Caco-2 (cell line): ENCODE results near the gene DAD1. TPM values are rescaled to one million over a fixed set of nuclear protein-coding genes. Genes with fewer than 3 reads are reported as not detected.
A peak's percentile ranks its signal among the peaks of the same experiment; 100 is the strongest.

ENCODE experiments used
- BruUV-seq: library from RNA; stranded (reverse); fragments of 400-500 nt; replicated peaks from 2 replicates; lab custom pipeline; 2021; lab: Mats Ljungman, UMichigan
- CTCF ChIA-PET: fragments of 300-600 bp; sonication (Branson Sonifier 250); formaldehyde crosslinking; loops from one replicate; lab custom pipeline; 2022; ENCODE audit warnings: antibody characterized with exemption; lab: Charles Lee
- POLR2A ChIA-PET: fragments of 300-600 bp; sonication (Branson Sonifier 250); formaldehyde crosslinking; loops from one replicate; lab custom pipeline; 2022; ENCODE audit warnings: antibody characterized with exemption; lab: Charles Lee
- DNase-seq, 2 experiments: peaks; one replicate each; pipeline versions ENCODE4 v3.0.0 to v3.0.0-alpha.2; 2020 to 2022
- H3K27me3 ChIP-seq: replicated peaks from 2 replicates; pipeline ENCODE4 v1.6.0; 2011; ENCODE audit warnings: low read length; ENCODE audit not compliant: control insufficient read depth, insufficient read depth
- H3K36me3 ChIP-seq: 2 replicates; pipeline ENCODE4 v1.5.1; 2011; ENCODE audit warnings: low read length; ENCODE audit not compliant: control insufficient read depth, insufficient read depth
- H3K4me1 ChIP-seq: fragments of 250-450 bp; sonication (Bioruptor Pico); 2 replicates; pipeline ENCODE4 v1.5.1; 2020; ENCODE audit warnings: mild to moderate bottlenecking
- H3K4me3 ChIP-seq: 2 replicates; pipeline ENCODE4 v1.5.1; 2011; ENCODE audit warnings: low read depth, mild to moderate bottlenecking, control low read depth, low read length
- H3K9me3 ChIP-seq: fragments of 250-450 bp; sonication (Bioruptor Pico); 2 replicates; pipeline ENCODE4 v1.5.1; 2020; ENCODE audit warnings: mild to moderate bottlenecking, moderate library complexity
- H3K27ac Mint-ChIP-seq: one replicate; pipeline ENCODE4 v1.8.0; 2022; ENCODE audit warnings: mixed read lengths; ENCODE audit not compliant: unreplicated experiment
- H3K27me3 Mint-ChIP-seq: one replicate; pipeline ENCODE4 v1.8.0; 2022; ENCODE audit warnings: mixed read lengths; ENCODE audit not compliant: insufficient read depth, unreplicated experiment
- H3K36me3 Mint-ChIP-seq: one replicate; pipeline ENCODE4 v1.8.0; 2022; ENCODE audit warnings: mild to moderate bottlenecking, mixed read lengths; ENCODE audit not compliant: insufficient read depth, unreplicated experiment
- H3K4me1 Mint-ChIP-seq: one replicate; pipeline ENCODE4 v1.8.0; 2022; ENCODE audit warnings: low read depth, mixed read lengths; ENCODE audit not compliant: unreplicated experiment
- H3K4me3 Mint-ChIP-seq: one replicate; pipeline ENCODE4 v1.8.0; 2022; ENCODE audit warnings: mild to moderate bottlenecking, moderate library complexity, mixed read lengths; ENCODE audit not compliant: unreplicated experiment
- H3K9me3 Mint-ChIP-seq: one replicate; pipeline ENCODE4 v1.8.0; 2022; ENCODE audit warnings: mixed read lengths; ENCODE audit not compliant: unreplicated experiment
- CTCF ChIP-seq, 2 experiments: fragments of 200-600 bp in 1 of 2; IDR thresholded peaks; 1 replicate in 1 of 2; 2 replicates in 1 of 2; pipeline versions ENCODE4 v1.5.1 to v1.8.0; 2011 to 2022; ENCODE audit warnings: antibody characterized with exemption in 1 of 2, control low read depth in 1 of 2, inconsistent platforms in 1 of 2, low read depth in 1 of 2, low read length in 1 of 2, mild to moderate bottlenecking in 1 of 2, moderate library complexity in 1 of 2; ENCODE audit not compliant: insufficient read depth in 1 of 2, severe bottlenecking in 1 of 2, unreplicated experiment in 1 of 2
- intact Hi-C: fragments of 100-400 bp; cut with micrococcal nuclease; formaldehyde crosslinking; loops from one replicate; pipeline ENCODE4 v1.10.0; 2022; ENCODE audit not compliant: unreplicated experiment
- total RNA-seq: library from RNA; stranded (reverse); gene quantifications from 2 replicates; pipeline ENCODE4 v1.2.3, GENCODE V29; 2022

DAD1 gene
- total RNA-seq, 1 experiment from 2014 or later, result 160 TPM

- Mint-ChIP-seq H3K27ac (no peak overlapping the region), H3K4me3 (no peak overlapping the region)
- CTCF ChIA-PET, result interaction anchor here (1.4 to 2.1 kb wide), 2 partner anchors 17 to 100 kb away, joined by 6 to 11 read pairs; no protein-coding TSS in a partner anchor
Observed at GRCh38 chr14:22553445-22553844, 35.6 kb downstream of the DAD1 start.

GRCh38 chr14:22552827-22553076 is 36.3 kb downstream of the DAD1 start:
- Mint-ChIP-seq H3K27ac (no peak overlapping the region), H3K36me3 (peaks cover 6% of the 10 kb centered on the region), H3K27me3 (no peaks in the 10 kb centered on the region), H3K4me1 (peaks cover 24% of the 10 kb centered on the region), H3K9me3 (no peaks in the 10 kb centered on the region), H3K4me3 (no peak overlapping the region)
- H3K4me3 ChIP-seq, result no peak overlapping the region
- no TSS peak for BruUV-seq
- ChIA-PET CTCF (interaction anchor here (1.4 to 2.1 kb wide), 2 partner anchors 18 to 101 kb away, joined by 6 to 11 read pairs; no protein-coding TSS in a partner anchor), POLR2A (interaction anchor here (0.5 to 0.8 kb wide), 2 partner anchors 37 to 356 kb away, joined by 3 to 5 read pairs; partner anchors contain the start of gene DAD1)
- intact Hi-C loops, result loop anchor here (10.0 kb wide), 1 partner anchor 238 kb away; no protein-coding TSS in a partner anchor
- no peaks in the 10 kb centered on the region for H3K27me3 ChIP-seq
- no peaks in the 10 kb centered on the region for H3K9me3 ChIP-seq
- no peak for DNase-seq
- no peak for TF ChIP-seq CTCF (IDR thresholded peaks at IDR 0.05; ENCODE audit: insufficient read depth in 1 of 2, low read depth in 1 of 2, low read length in 1 of 2, severe bottlenecking in 1 of 2, unreplicated experiment in 1 of 2)
- peaks cover 27% of the 10 kb centered on the region for H3K4me1 ChIP-seq
- no peaks in the 10 kb centered on the region for H3K36me3 ChIP-seq

More at GRCh38 chr14:22553445-22553844, 35.6 kb downstream of the DAD1 start:
- no peaks in the 10 kb centered on the region for H3K36me3 ChIP-seq
- no peaks in the 10 kb centered on the region for H3K27me3 Mint-ChIP-seq
- POLR2A ChIA-PET, result interaction anchor here (0.8 kb wide), 1 partner anchor 36 kb away, joined by 3 read pairs; the partner anchor contains the start of gene DAD1
- H3K27me3 ChIP-seq, result no peaks in the 10 kb centered on the region
- DNase-seq, result no peak
- H3K4me1 Mint-ChIP-seq, result peaks cover 20% of the 10 kb centered on the region
- peaks cover 1% of the 10 kb centered on the region for H3K36me3 Mint-ChIP-seq
- intact Hi-C loops, result loop anchor here (10.0 kb wide), 1 partner anchor 239 kb away; no protein-coding TSS in a partner anchor
- no peaks in the 10 kb centered on the region for H3K9me3 Mint-ChIP-seq
- no peak for TF ChIP-seq CTCF (IDR thresholded peaks at IDR 0.05; ENCODE audit: insufficient read depth in 1 of 2, low read depth in 1 of 2, low read length in 1 of 2, severe bottlenecking in 1 of 2, unreplicated experiment in 1 of 2)
- H3K9me3 ChIP-seq, result no peaks in the 10 kb centered on the region
- H3K4me1 ChIP-seq, result peaks cover 28% of the 10 kb centered on the region
- no TSS peak for BruUV-seq
- no peak overlapping the region for H3K4me3 ChIP-seq

GRCh38 chr14:22552001-22552826 is 36.8 kb downstream of the DAD1 start:
- Mint-ChIP-seq H3K4me1 (peaks cover 20% of the 10 kb centered on the region), H3K4me3 (no peak overlapping the region), H3K36me3 (peaks cover 6% of the 10 kb centered on the region), H3K27me3 (no peaks in the 10 kb centered on the region), H3K27ac (peak overlapping the region; percentile 23), H3K9me3 (no peaks in the 10 kb centered on the region)
- no peak for TF ChIP-seq CTCF (IDR thresholded peaks at IDR 0.05; ENCODE audit: insufficient read depth in 1 of 2, low read depth in 1 of 2, low read length in 1 of 2, severe bottlenecking in 1 of 2, unreplicated experiment in 1 of 2)
- intact Hi-C loops, result loop anchor here (10.0 kb wide), 1 partner anchor 237 kb away; no protein-coding TSS in a partner anchor
- H3K4me1 ChIP-seq, result peaks cover 27% of the 10 kb centered on the region
- ChIA-PET POLR2A (interaction anchor here (0.5 to 0.8 kb wide), 2 partner anchors 37 to 355 kb away, joined by 3 to 5 read pairs; partner anchors contain the start of gene DAD1), CTCF (interaction anchor here (1.4 to 2.1 kb wide), 2 partner anchors 18 to 101 kb away, joined by 6 to 11 read pairs; no protein-coding TSS in a partner anchor)
- no peak for DNase-seq
- no peaks in the 10 kb centered on the region for H3K9me3 ChIP-seq
- no peaks in the 10 kb centered on the region for H3K36me3 ChIP-seq
- H3K27me3 ChIP-seq, result no peaks in the 10 kb centered on the region
- H3K4me3 ChIP-seq, result no peak overlapping the region
- BruUV-seq, result no TSS peak
